HL-60 (cell line): ENCODE data around the gene TBX3.

Source experiments
- DNase-seq, 2 experiments: peaks; one replicate each; pipeline ENCODE4 v3.0.0-alpha.2; 2010 to 2020; ENCODE audit warnings: low read depth in 1 of 2, low spot score in 1 of 2
- H3K27ac ChIP-seq: fragments of 250-450 bp; sonication (Bioruptor Pico); replicated peaks from 2 replicates; pipeline ENCODE4 v1.5.1; 2020; ENCODE audit warnings: mild to moderate bottlenecking, moderate library complexity
- H3K27me3 ChIP-seq: fragments of 250-450 bp; sonication (Bioruptor Pico); 2 replicates; pipeline ENCODE4 v1.5.1; 2021; ENCODE audit warnings: mild to moderate bottlenecking, moderate library complexity; ENCODE audit not compliant: insufficient read depth, poor library complexity, severe bottlenecking
- H3K4me3 ChIP-seq: replicated peaks from 2 replicates; pipeline ENCODE4 v1.5.1; 2011; ENCODE audit warnings: mild to moderate bottlenecking, control low read depth, low read length; ENCODE audit not compliant: insufficient read depth
- GABPA ChIP-seq: IDR thresholded peaks from 2 replicates; pipeline ENCODE4 v1.6.1; 2012; ENCODE audit warnings: low read depth
- POLR2AphosphoS5 ChIP-seq: IDR thresholded peaks from 2 replicates; pipeline ENCODE4 v1.6.1; 2012; ENCODE audit warnings: low read depth
- SPI1 ChIP-seq: IDR thresholded peaks from 2 replicates; pipeline ENCODE4 v1.6.1; 2012; ENCODE audit warnings: low read depth, mild to moderate bottlenecking, borderline replicate concordance
- TF ChIP-seq, protein P1 (sequence below): IDR thresholded peaks from one replicate; pipeline ENCODE4 v1.5.1; 2011; ENCODE audit warnings: low read length, control low read depth, inconsistent platforms; ENCODE audit not compliant: insufficient read depth
- TF ChIP-seq, protein P2 (sequence below): IDR thresholded peaks from 2 replicates; pipeline ENCODE4 v1.6.1; 2012; ENCODE audit warnings: low read depth; ENCODE audit not compliant: insufficient replicate concordance

The TBX3 gene

DNA sequence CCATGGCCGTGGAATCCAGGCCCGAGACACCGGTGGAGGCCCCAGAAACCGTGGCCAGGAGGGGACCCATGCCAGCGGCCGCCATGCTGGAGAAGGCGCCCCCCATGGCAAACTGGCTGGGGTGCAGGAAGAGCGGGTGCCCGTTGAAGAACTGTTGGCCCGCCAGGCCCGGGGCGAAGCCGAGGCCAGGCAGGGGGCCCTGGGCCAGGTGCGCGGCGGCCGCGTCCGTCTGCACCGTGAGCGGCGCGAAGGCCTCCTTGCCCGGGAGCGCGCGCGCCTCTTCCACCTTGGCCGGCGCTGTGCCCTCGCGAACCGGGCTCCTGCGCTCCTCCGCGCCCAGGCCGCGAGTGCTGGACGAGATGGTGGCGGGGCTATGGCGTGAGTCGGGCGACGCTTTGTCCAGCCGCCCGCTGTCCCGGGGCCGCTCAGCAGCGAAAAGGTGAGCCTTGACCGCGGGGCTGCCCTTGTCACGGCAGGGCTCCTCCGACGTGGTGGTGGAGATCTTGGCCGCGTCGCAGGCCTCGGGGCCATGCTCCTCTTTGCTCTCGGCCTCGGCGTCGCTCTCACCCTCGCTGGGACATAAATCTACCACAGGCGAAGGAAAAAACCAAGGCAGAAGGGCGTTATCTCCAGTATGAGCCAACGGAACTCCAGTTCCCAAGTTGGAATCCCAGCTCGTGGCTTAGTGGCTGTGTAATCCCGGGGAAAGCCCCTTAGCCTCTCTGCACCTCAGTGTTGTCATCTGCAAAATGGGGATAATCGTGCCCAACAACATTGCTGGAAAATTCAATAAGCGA is 9.5 kb downstream of the TBX3 start:
- H3K27me3 ChIP-seq: peaks cover 40% of the 10 kb centered on the region
- no peak overlapping the region for H3K27ac ChIP-seq
- H3K4me3 ChIP-seq: no peak overlapping the region
- no peak for DNase-seq
- TF ChIP-seq, protein P1, sequence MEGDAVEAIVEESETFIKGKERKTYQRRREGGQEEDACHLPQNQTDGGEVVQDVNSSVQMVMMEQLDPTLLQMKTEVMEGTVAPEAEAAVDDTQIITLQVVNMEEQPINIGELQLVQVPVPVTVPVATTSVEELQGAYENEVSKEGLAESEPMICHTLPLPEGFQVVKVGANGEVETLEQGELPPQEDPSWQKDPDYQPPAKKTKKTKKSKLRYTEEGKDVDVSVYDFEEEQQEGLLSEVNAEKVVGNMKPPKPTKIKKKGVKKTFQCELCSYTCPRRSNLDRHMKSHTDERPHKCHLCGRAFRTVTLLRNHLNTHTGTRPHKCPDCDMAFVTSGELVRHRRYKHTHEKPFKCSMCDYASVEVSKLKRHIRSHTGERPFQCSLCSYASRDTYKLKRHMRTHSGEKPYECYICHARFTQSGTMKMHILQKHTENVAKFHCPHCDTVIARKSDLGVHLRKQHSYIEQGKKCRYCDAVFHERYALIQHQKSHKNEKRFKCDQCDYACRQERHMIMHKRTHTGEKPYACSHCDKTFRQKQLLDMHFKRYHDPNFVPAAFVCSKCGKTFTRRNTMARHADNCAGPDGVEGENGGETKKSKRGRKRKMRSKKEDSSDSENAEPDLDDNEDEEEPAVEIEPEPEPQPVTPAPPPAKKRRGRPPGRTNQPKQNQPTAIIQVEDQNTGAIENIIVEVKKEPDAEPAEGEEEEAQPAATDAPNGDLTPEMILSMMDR: no peak
- TF ChIP-seq POLR2AphosphoS5 (no peak), GABPA (no peak), SPI1 (no peak)
- TF ChIP-seq, protein P2, sequence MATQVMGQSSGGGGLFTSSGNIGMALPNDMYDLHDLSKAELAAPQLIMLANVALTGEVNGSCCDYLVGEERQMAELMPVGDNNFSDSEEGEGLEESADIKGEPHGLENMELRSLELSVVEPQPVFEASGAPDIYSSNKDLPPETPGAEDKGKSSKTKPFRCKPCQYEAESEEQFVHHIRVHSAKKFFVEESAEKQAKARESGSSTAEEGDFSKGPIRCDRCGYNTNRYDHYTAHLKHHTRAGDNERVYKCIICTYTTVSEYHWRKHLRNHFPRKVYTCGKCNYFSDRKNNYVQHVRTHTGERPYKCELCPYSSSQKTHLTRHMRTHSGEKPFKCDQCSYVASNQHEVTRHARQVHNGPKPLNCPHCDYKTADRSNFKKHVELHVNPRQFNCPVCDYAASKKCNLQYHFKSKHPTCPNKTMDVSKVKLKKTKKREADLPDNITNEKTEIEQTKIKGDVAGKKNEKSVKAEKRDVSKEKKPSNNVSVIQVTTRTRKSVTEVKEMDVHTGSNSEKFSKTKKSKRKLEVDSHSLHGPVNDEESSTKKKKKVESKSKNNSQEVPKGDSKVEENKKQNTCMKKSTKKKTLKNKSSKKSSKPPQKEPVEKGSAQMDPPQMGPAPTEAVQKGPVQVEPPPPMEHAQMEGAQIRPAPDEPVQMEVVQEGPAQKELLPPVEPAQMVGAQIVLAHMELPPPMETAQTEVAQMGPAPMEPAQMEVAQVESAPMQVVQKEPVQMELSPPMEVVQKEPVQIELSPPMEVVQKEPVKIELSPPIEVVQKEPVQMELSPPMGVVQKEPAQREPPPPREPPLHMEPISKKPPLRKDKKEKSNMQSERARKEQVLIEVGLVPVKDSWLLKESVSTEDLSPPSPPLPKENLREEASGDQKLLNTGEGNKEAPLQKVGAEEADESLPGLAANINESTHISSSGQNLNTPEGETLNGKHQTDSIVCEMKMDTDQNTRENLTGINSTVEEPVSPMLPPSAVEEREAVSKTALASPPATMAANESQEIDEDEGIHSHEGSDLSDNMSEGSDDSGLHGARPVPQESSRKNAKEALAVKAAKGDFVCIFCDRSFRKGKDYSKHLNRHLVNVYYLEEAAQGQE: no peak

DNA sequence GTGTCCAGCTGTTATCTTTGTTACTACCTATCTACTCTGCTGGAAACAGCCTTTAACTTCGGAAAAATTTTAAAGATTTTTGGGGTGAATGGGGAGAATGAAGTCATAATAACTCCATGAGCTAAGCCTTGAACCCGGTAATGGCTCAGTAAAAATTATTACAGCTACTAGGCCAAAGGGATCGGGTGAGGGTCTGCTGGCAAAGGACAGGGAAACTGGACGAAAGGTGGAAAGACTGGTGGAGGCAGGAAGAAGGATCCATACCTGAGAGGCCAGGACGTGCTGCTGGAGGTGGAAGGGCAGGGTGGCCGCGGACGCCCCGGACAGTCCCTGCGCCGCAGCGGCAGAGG is 10.1 kb downstream of the TBX3 start:
- Histone ChIP-seq H3K27me3 (peaks cover 41% of the 10 kb centered on the region), H3K27ac (no peak overlapping the region), H3K4me3 (no peak overlapping the region)
- no peak for DNase-seq
- TF ChIP-seq SPI1: no peak
- TF ChIP-seq, protein P2: no peak

DNA sequence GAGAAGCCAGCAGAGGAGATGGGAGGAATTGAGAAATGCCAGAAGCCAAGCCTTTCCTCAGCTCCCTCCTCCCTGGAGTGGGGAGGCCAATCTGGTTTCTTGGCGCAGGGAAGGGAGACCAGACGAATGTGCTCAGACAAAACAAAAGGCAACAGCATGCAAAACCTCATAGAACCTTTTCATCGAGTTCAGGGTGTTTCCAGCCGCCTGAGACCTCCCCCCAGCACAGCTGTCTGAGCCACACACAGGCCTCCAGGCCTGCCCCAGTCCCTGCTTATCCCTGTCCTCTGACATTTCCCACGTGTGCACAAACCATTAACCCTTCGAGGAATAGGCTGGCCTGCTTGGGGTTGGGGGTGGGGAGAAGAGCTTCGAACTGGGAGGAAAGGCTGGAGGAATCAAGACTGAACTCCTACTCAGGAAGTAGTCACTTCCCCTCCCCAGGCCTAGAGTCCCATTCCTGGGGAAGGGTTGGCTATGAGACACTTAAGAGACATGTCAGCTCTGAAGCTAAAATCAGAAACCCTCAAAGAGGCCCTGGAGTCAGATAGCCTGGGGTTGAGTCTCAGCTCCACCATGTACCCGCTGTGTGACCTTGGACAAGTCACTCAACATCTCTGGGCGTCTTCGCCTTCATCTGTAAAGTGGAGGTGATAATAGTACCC is 10.7 kb downstream of the TBX3 start:
- Histone ChIP-seq H3K27ac (no peak overlapping the region), H3K27me3 (peaks cover 41% of the 10 kb centered on the region), H3K4me3 (no peak overlapping the region)
- no peak for DNase-seq
- TF ChIP-seq GABPA (no peak), SPI1 (no peak)
- TF ChIP-seq, protein P1: no peak

DNA sequence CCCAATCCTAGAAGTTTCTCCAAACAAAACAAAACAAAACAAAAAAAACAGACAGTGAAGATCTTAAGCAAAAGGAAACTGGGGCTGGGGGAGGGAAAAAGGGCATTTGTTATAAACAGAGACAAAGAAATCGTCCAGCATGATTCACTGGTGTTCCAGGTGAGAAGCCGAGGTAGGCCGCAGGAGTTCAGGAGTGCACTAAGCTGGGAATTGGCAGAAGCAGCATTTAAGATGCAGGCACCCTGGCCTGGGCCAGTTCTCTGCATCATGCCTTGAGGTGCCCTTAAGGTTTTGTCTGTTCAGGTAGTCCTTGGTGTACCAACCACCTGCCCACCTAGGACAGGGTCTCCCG is 11.2 kb downstream of the TBX3 start:
- TF ChIP-seq, protein P1: no peak
- no peak for TF ChIP-seq GABPA
- TF ChIP-seq, protein P2: no peak
- no peak for TF ChIP-seq POLR2AphosphoS5
- no peak for TF ChIP-seq SPI1
- peaks cover 40% of the 10 kb centered on the region for H3K27me3 ChIP-seq
- H3K27ac ChIP-seq: no peak overlapping the region
- no peak for DNase-seq
- no peak overlapping the region for H3K4me3 ChIP-seq
